Measurements from ENCODE around the gene LPCAT2. TPM values are rescaled to one million over a fixed set of nuclear protein-coding genes. Genes with fewer than 3 reads are reported as not detected.

The LPCAT2 gene
- total and polyA plus RNA-seq, 2 of the 8 experiments (the other 6 are each of a cell fraction or from before 2014, with no cell fraction given): 2.2 to 10.6 TPM

- 96% methylated on average over 4 of the region's 7 CpGs; no CpG with 5 or more reads in 1 of the 2 experiments for WGBS, 2 experiments (ENCODE audit: extremely low coverage in 1 of 2, insufficient coverage in 1 of 2, insufficient read length in 1 of 2, insufficient replicate concordance in 2 of 2, low coverage in 1 of 2, low lambda C conversion rate in 2 of 2, missing lambda C conversion rate in 1 of 2)
- ChIA-PET POLR2A (ENCODE audit: partially characterized antibody) (no interaction called here), CTCF (ENCODE audit: partially characterized antibody) (interaction anchor here (0.6 to 5.8 kb wide), 6 partner anchors 10 to 466 kb away, joined by 3 to 39 read pairs (median 4); no protein-coding TSS in a partner anchor)
- no peak for DNase-seq (ENCODE audit: low read depth in 1 of 2, low spot score in 2 of 2)
- H3K14ac ChIP-seq (ENCODE audit: insufficient read length): no peak overlapping the region
- no peak overlapping the region for H4K5ac ChIP-seq (ENCODE audit: insufficient read length, low read depth, low read length)
- H3K4ac ChIP-seq (replicated peaks; ENCODE audit: insufficient read length, low read depth, low read length): no peak overlapping the region
- H3K56ac ChIP-seq (replicated peaks; ENCODE audit: insufficient read length, low read depth, low read length): no peak overlapping the region
- H4K20me1 ChIP-seq (replicated peaks in 1 of 2; ENCODE audit: control insufficient read depth in 1 of 2, insufficient read depth in 2 of 2, low read length in 2 of 2): peaks cover 0 to 1% of the 10 kb centered on the region in 2 experiments
- H2BK120ac ChIP-seq (replicated peaks; ENCODE audit: low read depth, low read length): no peak overlapping the region
- no peak overlapping the region for H3K23ac ChIP-seq (ENCODE audit: insufficient read length)
- H2BK12ac ChIP-seq (ENCODE audit: low read depth, low read length): no peak overlapping the region
- H3K9ac ChIP-seq (replicated peaks in 1 of 4; ENCODE audit: extremely low read depth in 1 of 4, low read depth in 3 of 4, low read length in 3 of 4): no peak overlapping the region
- no peak overlapping the region for H4K8ac ChIP-seq (ENCODE audit: extremely low read depth, insufficient read depth, low read length)
- no peak overlapping the region for H3K4me3 ChIP-seq (ENCODE audit: extremely low read depth in 1 of 4, insufficient read depth in 2 of 4, low read depth in 3 of 4, low read length in 4 of 4)
- H3K27ac ChIP-seq (ENCODE audit: low read depth, low read length): no peak overlapping the region
- H3K18ac ChIP-seq (ENCODE audit: extremely low read depth, low read length): no peak overlapping the region
- H3K23me2 ChIP-seq (ENCODE audit: low read depth, low read length): no peaks in the 10 kb centered on the region; the same call in 1 of the 2 replicates
- H3K27me3 ChIP-seq (replicated peaks in 1 of 4; ENCODE audit: control insufficient read depth in 3 of 4, extremely low read depth in 1 of 4, insufficient read depth in 3 of 4, low read length in 3 of 4): no peaks in the 10 kb centered on the region
- H2BK5ac ChIP-seq (ENCODE audit: low read depth, low read length): no peak overlapping the region
- peaks cover 0 to 5% (median 1%) of the 10 kb centered on the region in 4 experiments; a peak in 2 of 7 replicates for H3K4me1 ChIP-seq (replicated peaks in 1 of 4; ENCODE audit: control insufficient read depth in 3 of 4, insufficient read depth in 4 of 4, low read length in 3 of 4)
- no peaks in the 10 kb centered on the region for H3K79me1 ChIP-seq (ENCODE audit: low read depth, low read length)
- TF ChIP-seq SP4 (IDR thresholded peaks at IDR 0.05; ENCODE audit: low read length) (no peak), RNF2 (IDR thresholded peaks at IDR 0.05; ENCODE audit: borderline replicate concordance, low read depth, low read length, missing control alignments, poor library complexity, severe bottlenecking) (no peak), NANOG (IDR thresholded peaks at IDR 0.05; ENCODE audit: insufficient read depth, low read depth, low read length, poor library complexity, severe bottlenecking) (no peak), TEAD4 (IDR thresholded peaks at IDR 0.05; ENCODE audit: low read depth, low read length) (no peak), TBP (IDR thresholded peaks at IDR 0.05; ENCODE audit: low read depth, low read length) (no peak), EGR1 (IDR thresholded peaks at IDR 0.05; ENCODE audit: borderline replicate concordance, low read depth, low read length) (no peak), TAF1 (IDR thresholded peaks at IDR 0.05; ENCODE audit: low read depth, low read length) (no peak), CBX8 (IDR thresholded peaks at IDR 0.05; ENCODE audit: borderline replicate concordance, low read depth, low read length) (no peak), PHF8 (conservative IDR thresholded peaks at IDR 0.05; ENCODE audit: low read depth, low read length) (no peak), JUND (IDR thresholded peaks at IDR 0.05; ENCODE audit: low read length) (no peak)
- TF ChIP-seq, protein P1, sequence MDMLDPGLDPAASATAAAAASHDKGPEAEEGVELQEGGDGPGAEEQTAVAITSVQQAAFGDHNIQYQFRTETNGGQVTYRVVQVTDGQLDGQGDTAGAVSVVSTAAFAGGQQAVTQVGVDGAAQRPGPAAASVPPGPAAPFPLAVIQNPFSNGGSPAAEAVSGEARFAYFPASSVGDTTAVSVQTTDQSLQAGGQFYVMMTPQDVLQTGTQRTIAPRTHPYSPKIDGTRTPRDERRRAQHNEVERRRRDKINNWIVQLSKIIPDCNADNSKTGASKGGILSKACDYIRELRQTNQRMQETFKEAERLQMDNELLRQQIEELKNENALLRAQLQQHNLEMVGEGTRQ (IDR thresholded peaks at IDR 0.05; ENCODE audit: low read length): no peak
- H2AFZ ChIP-seq (ENCODE audit: low read length): no peak overlapping the region
- H3K4me2 ChIP-seq (ENCODE audit: insufficient read depth in 1 of 2, low read depth in 2 of 2, low read length in 2 of 2): no peak overlapping the region
- no peak overlapping the region for H2BK15ac ChIP-seq (ENCODE audit: low read length)
- no peak overlapping the region for H4K91ac ChIP-seq (replicated peaks; ENCODE audit: insufficient read length, low read length)
- H2AK5ac ChIP-seq (ENCODE audit: low read depth, low read length): no peak overlapping the region
- no peak for FAIRE-seq
- no peak overlapping the region for H2BK20ac ChIP-seq (ENCODE audit: low read length)
- H3K36me3 ChIP-seq (ENCODE audit: control insufficient read depth in 2 of 4, insufficient read depth in 4 of 4, low read length in 3 of 4): no peaks in the 10 kb centered on the region
- no peaks in the 10 kb centered on the region for H3K9me3 ChIP-seq (ENCODE audit: insufficient read depth in 2 of 2, low read depth in 1 of 2, low read length in 1 of 2)
- no peaks in the 10 kb centered on the region for H3K79me2 ChIP-seq (ENCODE audit: control insufficient read depth in 1 of 2, insufficient read depth in 2 of 2, low read length in 2 of 2)
Measured at GRCh38 chr16:55491691-55492090, 17.2 kb upstream of the LPCAT2 start.
